Activated naive CD8-positive, alpha-beta T cell treated with anti-CD3 and anti-CD28 coated beads, Interleukin-2, amount 50 U/mL, for 16 hours (primary cell): ENCODE measurements around the gene GJD2.

ENCODE experiments used
- DNase-seq: peaks from one replicate; pipeline ENCODE4 v3.0.0-alpha.2; 2020; ENCODE audit warnings: low read depth, low spot score

Gene GJD2

DNA sequence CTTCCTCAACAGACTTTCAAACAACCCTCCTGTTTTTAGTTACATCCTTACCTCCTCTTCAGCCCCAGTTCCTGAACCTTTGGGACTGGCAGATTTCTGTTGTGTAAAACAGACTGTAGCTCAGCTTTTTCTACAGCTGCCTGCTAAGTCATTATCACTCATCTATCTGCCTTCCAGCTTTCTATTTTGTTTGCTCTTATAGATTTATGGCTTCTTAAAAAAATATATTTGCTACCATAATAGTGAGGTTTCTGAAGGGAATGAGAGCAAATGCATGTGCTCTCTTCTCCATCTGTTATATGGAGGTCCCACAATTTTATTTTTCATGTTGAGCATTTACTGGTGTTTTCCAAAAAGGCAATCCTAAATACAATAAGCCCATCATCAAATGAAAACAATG is 18.2 kb upstream of the GJD2 start:
- DNase-seq: no peak

DNA sequence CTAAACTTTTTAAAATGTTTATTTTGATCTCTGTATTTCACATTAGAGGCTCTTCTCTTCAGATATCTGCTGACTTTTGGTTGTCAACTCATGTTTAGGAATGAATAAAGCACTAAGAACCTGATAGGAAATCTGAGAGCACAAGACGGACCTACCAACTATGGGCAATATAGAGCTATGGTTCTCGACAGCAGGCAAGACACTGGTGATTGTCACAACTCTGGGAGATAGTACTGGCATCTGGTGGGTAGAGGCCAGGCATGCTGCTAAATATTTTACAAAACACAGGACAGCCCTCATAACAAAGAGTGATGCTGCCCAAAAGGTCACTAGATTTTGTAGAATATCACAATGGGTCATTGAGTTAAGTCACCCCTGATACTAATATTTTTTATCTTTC is 17.5 kb upstream of the GJD2 start:
- DNase-seq: no peak

DNA sequence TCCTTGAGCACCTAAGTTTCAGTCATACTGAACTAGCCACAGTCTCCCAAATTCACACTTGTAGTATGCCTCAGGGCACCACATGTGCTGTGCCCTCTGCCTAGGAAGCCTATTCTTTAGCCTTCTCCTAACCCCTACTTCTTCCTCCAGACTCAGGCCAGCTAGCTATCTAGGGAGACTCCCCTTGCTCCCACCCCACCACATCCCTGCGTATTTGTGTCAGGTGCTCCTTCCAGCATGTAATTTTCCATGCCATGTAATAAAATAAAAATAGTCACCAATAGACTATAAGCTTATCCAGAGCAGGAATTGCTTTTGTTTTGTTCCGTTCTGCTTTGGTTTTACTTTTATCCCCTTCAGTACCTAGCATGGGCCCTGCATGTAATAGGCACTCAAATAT is 14.9 kb upstream of the GJD2 start:
- DNase-seq: no peak

DNA sequence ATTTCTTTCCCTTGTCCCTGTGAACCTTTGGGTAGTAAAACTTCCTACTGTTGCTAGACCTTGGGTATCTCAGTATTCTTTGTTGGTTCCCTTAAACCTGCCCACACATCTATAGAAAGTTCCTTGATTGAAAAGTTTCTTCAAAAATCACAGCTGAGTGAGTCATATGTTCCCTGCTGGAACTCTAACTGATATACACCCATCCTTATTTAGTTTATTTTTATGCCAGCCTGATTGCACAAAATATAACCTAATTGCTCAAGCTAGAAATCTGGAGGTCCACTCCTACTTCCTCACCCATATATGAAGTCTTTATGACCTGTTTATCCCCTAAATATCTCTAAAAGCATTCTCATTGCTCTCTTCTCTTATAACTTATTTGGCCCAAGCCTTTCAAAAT is 13.7 kb upstream of the GJD2 start:
- no peak for DNase-seq

DNA sequence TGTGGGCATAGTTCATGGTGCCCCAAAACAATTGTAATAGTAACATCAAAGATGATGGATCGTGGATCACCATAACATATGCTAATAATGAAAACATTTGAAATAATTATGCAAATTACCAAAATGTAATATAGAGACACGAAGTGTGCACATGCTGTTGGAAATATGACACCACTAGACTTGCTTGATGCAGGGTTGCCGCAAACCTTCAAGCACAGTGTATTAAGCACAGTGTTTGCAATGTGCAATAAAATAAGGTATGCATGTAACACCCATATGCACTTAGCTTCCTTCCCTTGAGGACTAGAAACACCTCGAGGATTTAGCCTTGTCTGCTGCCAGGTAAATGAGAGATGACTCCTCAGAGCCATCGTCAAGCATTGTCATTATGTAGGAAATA is 10.9 kb upstream of the GJD2 start:
- no peak for DNase-seq

DNA sequence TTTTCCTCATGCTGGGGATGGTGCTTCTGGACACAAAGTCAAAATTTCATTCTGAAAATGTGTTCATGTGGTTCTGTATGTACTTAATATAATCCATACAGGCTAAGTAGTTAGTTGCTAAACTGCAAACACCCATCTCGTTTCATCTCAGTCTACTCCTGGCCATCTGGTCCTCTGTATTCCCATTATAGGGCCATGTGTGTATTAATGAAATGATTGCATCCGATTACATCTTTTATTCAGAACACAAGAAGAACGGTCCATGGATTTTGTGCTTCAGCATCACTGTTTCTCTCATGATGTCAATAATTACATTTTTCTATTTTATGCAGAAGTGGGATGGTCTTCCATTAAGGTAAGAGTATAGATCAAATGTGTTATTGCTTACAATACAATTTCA is 6.1 kb upstream of the GJD2 start:
- DNase-seq: no peak

DNA sequence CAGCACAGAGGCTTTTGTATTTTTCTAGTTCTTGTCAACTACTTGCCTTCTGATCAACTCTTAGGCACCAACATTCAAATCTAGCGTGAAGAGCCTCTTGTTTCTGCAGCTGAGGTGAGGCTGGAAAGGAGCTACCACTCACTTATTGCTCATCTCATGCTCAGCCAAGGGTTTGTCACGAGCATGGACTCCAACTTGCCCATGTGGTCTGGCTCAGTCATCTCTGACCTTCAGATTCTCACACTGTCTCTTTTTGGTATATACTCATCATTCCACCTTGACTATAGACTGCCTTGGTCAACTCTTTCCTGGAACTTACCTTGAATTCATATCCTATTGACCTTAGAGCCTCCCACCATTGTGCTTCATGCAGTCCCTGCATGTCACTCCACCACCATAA is 5.2 kb upstream of the GJD2 start:
- no peak for DNase-seq

DNA sequence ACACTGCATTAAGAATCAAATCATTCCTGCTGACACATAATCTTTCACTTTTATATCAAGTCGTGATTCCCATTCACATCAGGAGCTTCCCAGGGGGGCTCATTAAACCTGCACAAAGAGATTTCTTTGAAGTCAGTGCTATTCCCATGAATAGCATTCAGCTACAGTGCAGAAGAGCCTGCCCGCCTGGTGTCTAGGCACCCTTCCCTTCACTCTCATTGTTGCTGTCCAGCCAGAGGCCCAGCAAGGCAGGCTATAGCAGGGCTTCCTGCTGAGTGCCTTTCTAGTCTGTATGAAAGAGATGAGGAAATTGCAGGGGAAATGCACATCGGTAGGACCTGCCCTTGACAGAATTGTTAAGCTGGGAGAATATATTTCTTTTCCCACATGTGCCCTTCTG is 4.5 kb upstream of the GJD2 start:
- no peak for DNase-seq

DNA sequence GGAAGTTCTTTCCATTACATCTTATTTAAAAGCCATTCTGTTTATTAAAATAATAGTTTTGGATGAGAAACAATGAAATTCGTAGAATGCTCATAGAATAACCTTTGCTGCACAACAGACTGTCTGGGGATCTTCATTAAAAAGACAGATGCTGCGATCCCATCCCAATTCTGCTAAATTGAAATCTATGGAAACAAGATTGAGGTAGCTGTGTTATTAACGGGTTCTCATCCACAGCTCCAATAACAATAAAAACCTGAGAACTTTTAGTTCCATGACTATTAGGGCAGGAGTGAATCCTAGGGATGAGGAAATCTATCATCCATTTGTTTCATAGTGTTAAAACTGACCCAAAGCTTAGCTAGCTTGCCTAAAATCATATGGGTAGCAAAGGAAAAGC is 2.5 kb upstream of the GJD2 start:
- DNase-seq: no peak

DNA sequence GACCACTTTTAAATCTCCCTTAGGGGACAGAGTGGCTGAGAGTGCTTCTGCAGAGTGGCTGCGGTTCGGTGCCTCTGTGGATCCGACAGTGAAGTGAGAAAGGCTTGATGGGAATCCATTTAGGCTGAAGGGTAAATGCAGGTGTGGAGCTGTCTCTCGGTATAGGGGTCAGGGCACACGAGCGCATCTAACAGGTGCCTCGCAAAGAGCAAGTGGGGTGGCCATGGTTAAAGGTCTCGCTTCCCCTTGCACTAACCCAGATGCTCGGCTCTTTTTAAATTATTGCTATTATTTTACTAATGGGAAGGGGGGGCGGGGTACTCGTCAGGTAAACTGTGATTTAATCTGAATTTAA is 598 bp upstream of the GJD2 start:
- DNase-seq: no peak

DNA sequence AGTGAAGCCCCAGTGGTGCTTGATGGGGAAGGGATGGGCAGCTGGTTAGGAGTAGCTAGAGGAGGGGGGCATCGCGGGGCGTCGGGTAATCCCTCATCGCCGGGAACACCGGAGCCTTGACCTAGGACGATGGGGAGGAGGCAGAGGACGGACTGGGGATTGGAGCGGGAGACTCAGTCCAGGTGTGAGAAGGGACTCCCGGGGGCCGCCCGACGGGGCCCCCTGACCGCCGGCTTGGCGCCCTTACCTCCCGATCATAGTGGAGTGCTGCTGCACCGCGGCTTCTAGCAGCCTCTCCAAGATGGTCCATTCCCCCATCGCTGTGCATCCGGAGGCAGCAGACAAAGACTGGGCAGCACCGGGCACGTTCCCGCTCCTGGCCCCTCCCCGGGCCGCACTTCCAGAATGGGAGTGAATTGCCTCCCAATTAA is 612 bp downstream of the GJD2 start:
- no peak for DNase-seq

DNA sequence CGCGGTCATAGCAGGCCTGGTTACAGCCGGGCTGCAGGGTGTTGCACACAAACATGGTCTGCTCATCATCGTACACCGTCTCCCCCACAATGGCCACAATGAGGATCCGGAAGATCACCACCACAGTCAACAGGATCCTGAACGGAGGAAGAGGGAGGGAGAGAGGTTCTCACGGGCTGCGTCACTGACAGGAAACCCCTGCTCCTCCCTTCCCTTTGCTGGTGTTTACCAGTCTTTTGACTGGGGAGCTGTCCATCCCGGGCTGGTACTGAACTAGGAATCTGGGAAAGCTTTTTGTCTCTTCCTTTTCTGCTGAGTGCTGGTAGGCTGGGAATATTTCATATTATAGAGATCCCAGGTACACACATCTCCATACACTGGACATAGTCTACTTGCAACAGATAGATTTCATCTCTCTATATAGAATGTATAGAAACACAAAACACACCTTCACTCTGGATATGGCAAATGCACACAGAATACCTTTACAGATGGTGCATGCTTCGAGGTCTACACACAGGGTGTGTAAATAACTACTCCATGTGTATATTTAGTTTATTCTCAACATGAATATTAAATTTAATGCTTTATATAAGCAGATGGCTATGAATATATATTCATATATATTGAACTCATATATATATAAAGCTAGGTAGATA is 1.4 kb downstream of the GJD2 start:
- no peak for DNase-seq

DNA sequence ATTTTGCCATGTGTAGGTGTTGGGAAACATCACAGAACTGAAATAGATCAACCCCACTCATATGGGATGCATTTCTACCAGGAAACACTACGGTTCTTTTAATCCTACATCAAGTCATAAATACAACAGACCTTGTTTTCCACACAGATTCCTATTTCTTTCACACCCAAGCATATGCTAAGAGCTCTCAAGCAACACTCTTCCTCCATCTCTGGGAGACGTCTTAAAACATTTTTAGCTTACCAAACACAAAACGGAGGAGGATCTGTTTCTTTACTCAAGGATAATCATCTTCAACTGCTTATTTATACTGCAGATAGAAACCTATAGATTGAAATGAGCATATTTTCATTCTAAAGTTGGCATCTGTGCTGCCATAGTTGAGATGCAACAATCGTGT is 5.1 kb downstream of the GJD2 start:
- no peak for DNase-seq

DNA sequence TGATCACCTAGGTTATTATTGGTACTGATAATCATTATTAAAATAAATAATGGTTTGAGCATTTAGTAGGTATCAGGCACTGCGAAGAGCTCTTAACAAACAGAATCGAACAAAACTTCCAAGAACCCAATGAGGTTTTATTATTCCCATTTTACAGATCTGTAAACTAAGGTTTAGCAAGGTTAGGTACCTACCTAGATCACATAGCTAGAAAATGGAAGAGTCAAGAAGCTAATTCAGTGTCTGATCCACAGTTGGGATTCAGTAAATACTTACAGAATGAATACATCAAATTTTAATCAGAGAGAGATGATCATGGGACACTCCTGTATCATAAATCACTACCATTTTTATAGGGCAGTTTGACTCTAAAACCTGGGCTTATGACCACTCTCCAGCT is 15.5 kb downstream of the GJD2 start:
- no peak for DNase-seq

DNA sequence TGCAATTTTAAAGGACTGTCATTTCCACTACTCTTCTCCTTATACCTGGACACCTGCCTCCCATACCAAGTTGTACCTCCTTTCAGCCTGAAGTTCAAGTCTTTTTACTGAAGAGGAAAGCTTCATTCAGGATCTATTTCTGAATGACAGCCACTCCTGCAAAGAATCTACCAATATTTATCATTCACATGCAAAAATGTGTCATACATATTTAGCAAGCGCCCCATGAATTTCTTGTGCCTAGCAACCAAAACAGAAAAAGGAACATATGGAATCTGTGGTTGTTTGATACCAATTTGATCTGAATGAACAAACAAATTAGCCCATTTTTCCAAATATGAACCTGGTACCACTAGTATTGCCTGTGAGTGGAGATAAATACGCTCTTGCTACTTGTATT is 16.8 kb downstream of the GJD2 start:
- DNase-seq: no peak

DNA sequence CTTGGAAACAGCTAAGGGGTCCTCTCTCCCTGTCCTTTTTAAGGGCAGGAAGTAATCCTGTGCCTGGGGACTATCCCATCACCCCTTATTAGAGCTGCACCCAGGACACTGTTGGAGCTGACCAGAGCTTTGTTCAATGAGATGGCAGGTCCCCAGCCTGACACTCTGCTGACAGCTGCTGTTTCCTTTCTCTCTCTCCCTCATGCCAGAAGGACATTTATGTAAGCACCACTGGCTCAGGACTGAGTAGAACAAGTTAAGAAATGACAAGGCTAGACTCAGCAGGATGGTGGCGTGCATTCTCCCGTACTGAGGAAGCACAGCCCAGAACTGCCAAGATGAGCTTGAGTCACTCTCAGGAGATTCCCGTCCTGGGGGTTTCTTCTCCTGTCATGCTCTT is 17.3 kb downstream of the GJD2 start:
- no peak for DNase-seq

DNA sequence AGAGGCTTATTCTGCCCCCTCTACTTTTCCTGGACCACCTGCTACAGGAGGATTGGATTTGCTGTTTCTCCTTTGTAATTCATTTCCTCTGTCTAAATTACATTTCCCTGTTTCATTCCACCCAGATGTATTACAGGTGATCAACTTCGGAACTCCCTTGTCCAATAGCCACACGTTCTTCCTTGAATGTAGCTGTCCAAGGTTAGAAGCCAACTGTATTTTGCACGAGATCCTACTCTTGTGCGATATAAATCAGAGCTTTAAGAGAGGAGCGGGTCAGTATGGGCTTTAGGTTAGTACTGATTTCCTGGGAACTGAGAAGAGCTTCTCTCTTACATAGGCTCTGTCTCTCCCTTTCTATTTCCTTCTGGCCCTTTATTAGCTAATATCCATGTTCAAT is 20.5 kb downstream of the GJD2 start:
- DNase-seq: no peak

DNA sequence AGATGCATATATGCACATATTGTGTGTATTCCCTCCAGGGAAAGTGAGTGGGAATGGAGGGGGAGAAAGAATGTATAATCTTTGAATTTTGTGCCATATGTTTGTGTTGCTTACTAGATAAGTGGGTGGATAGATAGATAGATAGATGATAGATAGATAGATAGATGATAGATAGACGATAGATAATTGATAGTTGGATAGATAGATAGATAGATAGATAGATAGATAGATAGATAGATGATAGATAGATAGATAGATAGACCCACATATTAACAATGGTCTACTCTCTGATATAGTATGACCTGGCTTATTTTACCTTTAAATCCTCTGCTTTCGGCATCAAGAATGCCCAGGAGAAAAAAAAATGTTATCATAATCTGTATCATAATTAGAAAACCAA is 21.2 kb downstream of the GJD2 start:
- no peak for DNase-seq

DNA sequence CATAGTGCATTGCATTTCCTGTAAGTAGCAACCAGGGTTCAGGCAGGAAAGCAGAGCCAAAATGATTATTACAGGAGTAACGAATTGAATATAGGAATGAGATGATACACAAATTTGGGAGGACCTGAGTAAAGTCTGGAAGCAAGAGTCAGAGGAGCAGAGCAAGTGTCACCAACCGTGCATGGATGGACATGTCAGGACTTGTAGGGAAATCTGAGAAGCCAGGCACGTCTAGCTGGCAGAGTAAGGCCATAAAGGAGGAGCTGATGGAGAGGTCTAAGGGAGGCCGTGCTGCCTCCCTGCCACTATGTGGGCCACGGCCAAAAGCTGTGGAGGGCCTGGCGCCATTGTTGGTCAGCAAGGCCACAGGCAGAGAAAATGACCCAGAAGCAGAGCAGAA is 22.4 kb downstream of the GJD2 start:
- no peak for DNase-seq

DNA sequence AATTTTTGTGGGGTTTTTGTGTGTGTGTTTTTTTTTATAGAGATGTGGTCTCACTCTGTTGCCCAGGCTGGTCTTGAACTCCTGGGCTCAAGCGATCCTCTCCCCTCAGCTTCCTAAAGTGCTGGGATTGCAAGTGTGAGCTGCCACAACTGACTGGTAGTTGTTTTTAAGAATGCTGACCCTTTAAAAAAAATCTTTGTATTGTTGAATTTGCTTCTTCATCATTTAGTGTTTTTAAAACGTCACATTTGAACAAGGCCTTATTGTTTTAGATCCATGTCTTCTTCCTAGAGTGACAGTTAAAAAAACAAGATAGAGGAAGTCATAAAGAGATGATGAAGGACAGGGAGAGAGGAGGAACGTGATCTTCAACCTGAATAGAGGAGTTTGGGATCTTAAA is 24.1 kb downstream of the GJD2 start:
- DNase-seq: no peak

DNA sequence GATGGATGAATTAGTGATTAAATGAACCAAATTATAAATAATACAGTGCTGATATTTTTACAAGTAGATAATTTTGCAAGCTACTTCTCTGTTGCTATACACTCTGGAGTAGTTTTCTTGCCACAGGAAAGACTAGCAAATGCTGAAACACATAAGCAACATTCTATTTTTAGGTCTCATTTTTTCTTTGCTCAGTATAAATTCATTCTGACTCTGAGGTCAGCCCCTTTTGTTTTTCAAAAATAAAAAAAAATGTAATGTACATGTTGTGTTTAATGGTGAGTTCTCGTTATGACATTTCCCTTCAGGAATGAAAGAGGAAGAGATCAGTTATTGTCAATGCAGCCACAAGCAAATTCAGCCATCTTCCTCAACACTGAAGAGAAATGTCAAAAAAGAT is 24.9 kb downstream of the GJD2 start:
- no peak for DNase-seq

DNA sequence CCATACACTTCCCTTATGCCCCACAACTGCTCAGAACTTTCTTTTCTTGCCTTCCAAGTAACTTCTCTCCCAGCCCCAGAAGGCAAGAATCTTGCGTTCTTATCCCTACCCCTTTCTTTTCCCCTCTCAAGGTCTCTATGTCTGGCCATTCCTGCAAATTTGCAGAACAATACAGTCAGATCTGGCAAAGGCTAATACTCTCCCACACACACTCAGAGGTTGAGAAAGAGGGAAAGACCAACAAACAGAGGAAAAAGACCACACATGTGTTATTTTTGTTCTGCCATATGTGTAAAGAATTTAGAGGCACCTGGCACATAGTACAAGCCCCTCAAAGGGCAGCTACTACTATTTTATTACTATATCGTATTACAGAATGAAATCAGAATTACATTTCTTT is 25.7 kb downstream of the GJD2 start:
- DNase-seq: no peak

DNA sequence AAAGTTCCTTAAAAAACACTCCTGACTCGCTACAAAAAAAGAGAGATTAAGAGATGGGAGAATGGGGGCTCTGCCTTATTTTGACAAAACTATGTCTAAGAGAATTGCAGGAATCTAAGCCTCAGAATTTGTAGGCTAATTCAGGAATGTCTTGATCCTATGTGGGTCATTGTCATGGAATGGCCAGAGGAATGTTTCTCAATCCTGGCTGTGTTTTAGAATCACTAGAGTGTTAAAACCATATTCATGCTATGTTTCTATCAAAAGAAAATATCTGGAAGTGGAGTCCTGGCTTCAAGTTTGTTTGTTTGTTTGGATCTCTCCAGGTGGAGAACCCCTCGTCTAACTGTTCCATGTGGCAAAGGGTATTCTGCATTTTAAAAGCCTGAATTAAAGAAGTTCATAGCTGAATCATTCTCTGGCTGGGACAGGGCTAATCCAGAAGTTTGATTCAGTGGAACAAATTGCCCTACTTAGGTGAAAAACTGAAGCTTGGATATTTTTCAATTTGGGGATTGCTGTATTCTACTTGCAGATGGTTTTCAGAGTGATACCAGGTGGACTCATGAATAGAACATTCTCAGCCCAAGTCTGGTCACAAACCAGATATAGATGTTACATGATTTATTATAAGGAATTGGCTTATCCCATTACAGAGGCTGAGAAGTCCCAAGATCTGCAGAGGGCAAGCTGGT is 28.2 kb downstream of the GJD2 start:
- DNase-seq: no peak

DNA sequence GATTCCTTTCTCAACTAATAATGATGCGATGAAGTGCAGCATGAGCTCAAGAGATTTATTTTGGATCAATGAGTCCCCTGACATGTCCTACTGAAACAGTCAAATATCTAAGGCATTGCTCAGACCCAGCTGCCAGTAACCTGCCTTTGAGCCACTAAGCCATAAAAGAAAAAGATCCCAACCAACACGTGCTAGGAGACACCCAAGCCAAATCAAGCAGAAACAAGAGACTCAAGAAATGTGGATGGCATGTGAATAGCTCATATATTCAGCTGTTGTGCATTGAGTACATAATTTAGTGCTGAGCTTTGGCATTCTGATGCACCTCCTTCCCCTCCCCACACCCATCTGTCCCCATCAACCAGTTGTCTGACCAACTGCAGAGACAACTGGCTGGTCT is 29.2 kb downstream of the GJD2 start:
- DNase-seq: no peak
